SK-N-MC (cell line): Measurements from ENCODE around the gene SEZ6.

Experiments
- DNase-seq: peaks from one replicate; pipeline ENCODE4 v3.0.0-alpha.2; 2011; ENCODE audit warnings: low read depth, low spot score
- H3K27ac ChIP-seq: fragments of 200-600 bp; sonication (generic); 2 replicates; pipeline ENCODE4 v1.5.1; 2016; ENCODE audit warnings: mixed run types
- H3K36me3 ChIP-seq: fragments of 200-600 bp; sonication (generic); 2 replicates; pipeline ENCODE4 v1.6.1; 2017; ENCODE audit warnings: antibody characterized with exemption, low read length, mixed read lengths; ENCODE audit not compliant: insufficient read depth
- H3K4me3 ChIP-seq: fragments of 200-600 bp; sonication (generic); 2 replicates; pipeline ENCODE4 v1.5.1; 2016
- H3K9ac ChIP-seq: fragments of 200-600 bp; sonication (generic); 2 replicates; pipeline ENCODE4 v1.8.0; 2017; ENCODE audit warnings: mixed run types, mixed read lengths; ENCODE audit not compliant: insufficient read length
- H3K9me3 ChIP-seq: fragments of 200-600 bp; sonication (generic); 2 replicates; pipeline ENCODE4 v1.6.1; 2017; ENCODE audit warnings: low read depth, mild to moderate bottlenecking, antibody characterized with exemption, low read length, moderate library complexity, mixed read lengths
- EZH2 ChIP-seq: fragments of 200-600 bp; sonication (generic); IDR thresholded peaks from one replicate; pipeline ENCODE4 v1.6.1; 2017; ENCODE audit warnings: antibody characterized with exemption
- FOXP2 ChIP-seq: optimal IDR thresholded peaks from 2 replicates; pipeline ENCODE3; 2011; ENCODE audit warnings: mild to moderate bottlenecking, moderate library complexity; ENCODE audit not compliant: insufficient read depth; ENCODE audit errors: extremely low read length, control extremely low read depth
- POLR2AphosphoS5 ChIP-seq: IDR thresholded peaks from 2 replicates; pipeline ENCODE4 v1.6.1; 2012; ENCODE audit warnings: mild to moderate bottlenecking, low read depth, low read length, borderline replicate concordance

SEZ6 gene

GRCh38 chr17:29014716-29015115 lies 8.9 kb upstream of the SEZ6 start:
- Histone ChIP-seq H3K9me3 (no peaks in the 10 kb centered on the region), H3K27ac (no peak overlapping the region), H3K4me3 (no peak overlapping the region), H3K9ac (no peak overlapping the region), H3K36me3 (no peaks in the 10 kb centered on the region)
- DNase-seq = no peak
- TF ChIP-seq EZH2 (no peak), POLR2AphosphoS5 (no peak), FOXP2 (no peak)

DNA sequence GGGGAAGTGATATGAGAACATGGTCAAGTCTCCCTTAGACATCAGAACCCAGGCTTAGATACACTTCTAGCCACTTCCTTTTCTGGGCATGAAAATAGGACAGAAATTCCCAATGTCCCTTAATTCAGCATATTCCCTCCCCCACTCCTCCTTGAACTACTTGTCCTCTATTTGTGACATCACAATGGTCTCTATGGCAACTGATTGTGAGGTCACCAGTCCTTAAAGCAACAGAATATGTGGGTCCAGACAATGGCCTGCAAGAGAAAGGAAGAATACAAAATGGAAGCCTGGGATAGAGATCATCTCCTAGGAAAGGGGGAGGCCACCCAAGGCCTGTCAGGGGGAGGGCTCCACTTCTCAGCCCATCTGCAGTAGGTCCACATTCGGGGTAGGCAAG lies 6.7 kb upstream of the SEZ6 start:
- Histone ChIP-seq H3K27ac (no peak overlapping the region), H3K9me3 (no peaks in the 10 kb centered on the region), H3K4me3 (no peak overlapping the region), H3K36me3 (no peaks in the 10 kb centered on the region), H3K9ac (no peak overlapping the region)
- no peak for TF ChIP-seq FOXP2
- no peak for TF ChIP-seq EZH2
- TF ChIP-seq POLR2AphosphoS5 = no peak
- DNase-seq = no peak

DNA sequence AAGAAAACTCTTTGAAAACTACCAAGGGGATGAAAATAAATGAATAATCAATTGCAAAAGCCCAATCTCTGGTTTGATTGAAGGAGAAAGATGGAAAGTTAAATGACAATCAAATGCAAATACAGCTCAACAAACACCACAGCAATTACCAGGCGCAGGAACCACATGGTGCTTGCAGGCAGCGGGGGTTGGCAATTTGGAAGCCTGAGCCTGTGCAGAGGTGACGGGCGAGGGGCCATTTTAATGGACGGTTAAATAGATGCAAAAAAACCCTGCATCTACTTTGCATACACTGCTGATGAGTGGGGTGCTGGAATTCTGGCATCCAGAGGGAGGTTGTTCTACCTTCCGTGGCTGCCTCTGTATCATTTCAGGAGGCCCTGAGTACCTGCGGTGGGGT lies 4.8 kb upstream of the SEZ6 start:
- no peak for TF ChIP-seq FOXP2
- TF ChIP-seq POLR2AphosphoS5 = no peak
- no peak for TF ChIP-seq EZH2
- H3K9ac ChIP-seq = no peak overlapping the region
- no peaks in the 10 kb centered on the region for H3K9me3 ChIP-seq
- H3K27ac ChIP-seq = no peak overlapping the region
- DNase-seq = no peak
- H3K36me3 ChIP-seq = no peaks in the 10 kb centered on the region
- H3K4me3 ChIP-seq = no peak overlapping the region

DNA sequence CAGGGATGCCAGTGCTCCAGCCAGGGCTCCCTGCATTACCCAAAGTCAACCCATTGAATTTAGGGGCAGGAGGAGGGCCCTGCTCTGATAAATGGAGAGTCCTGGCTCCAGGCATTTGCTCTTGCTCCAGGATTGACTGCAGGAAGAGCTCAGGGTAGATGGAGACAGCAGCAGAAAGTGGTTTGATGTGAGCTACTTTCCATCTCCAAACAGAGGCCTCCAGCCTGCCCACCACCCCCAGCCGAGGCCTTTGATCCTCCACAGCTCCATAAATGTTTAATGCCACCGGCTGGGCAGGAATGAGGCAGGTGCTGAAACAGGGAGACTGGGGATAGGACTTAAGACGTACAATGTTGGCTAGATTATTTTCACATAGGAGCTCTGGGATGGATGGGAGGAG lies 4.3 kb upstream of the SEZ6 start:
- H3K4me3 ChIP-seq = no peak overlapping the region
- no peak for DNase-seq
- no peak overlapping the region for H3K27ac ChIP-seq
- no peak overlapping the region for H3K9ac ChIP-seq
- TF ChIP-seq POLR2AphosphoS5 = no peak
- no peak for TF ChIP-seq FOXP2
- no peak for TF ChIP-seq EZH2
- H3K36me3 ChIP-seq = no peaks in the 10 kb centered on the region
- H3K9me3 ChIP-seq = no peaks in the 10 kb centered on the region

- Histone ChIP-seq H3K9ac (no peak overlapping the region), H3K9me3 (no peaks in the 10 kb centered on the region), H3K36me3 (no peaks in the 10 kb centered on the region), H3K4me3 (no peak overlapping the region), H3K27ac (no peak overlapping the region)
- TF ChIP-seq POLR2AphosphoS5 = no peak
- no peak for TF ChIP-seq EZH2
- no peak for TF ChIP-seq FOXP2
- DNase-seq = no peak
These were observed 2.8 kb upstream of the SEZ6 start for GRCh38 chr17:29008591-29008990.

DNA sequence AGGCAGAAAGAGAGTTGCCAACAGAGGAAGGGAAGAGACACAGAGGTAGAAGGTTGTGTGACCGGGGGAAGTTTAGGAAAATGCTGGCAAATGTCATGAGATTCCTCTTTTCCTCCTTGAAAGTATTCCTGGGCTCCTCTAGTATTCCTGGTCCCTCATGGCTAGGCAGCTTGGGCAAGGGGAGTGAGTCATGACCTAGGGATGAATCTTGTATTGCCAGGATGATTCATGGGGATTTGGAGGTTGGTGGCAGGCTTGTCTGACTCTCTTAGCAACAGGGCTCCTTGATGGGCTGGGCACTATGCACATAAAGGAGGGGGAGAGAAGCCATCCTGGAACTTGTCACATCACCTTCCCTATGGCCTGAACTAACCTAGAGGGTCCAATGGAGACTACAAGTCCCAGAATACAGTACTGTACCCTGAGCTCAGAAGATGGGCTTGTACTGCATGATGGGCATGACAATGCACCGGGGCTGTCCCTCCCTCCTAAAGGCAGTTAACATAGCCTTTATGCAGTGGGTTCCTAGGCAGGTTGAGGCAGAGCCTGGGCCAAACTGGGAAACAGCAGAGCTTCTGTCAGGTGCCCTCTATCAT lies 2.1 kb upstream of the SEZ6 start:
- Histone ChIP-seq H3K27ac (no peak overlapping the region), H3K36me3 (no peaks in the 10 kb centered on the region), H3K9me3 (no peaks in the 10 kb centered on the region), H3K9ac (no peak overlapping the region), H3K4me3 (no peak overlapping the region)
- TF ChIP-seq POLR2AphosphoS5 (no peak), FOXP2 (no peak), EZH2 (no peak)
- DNase-seq = no peak

DNA sequence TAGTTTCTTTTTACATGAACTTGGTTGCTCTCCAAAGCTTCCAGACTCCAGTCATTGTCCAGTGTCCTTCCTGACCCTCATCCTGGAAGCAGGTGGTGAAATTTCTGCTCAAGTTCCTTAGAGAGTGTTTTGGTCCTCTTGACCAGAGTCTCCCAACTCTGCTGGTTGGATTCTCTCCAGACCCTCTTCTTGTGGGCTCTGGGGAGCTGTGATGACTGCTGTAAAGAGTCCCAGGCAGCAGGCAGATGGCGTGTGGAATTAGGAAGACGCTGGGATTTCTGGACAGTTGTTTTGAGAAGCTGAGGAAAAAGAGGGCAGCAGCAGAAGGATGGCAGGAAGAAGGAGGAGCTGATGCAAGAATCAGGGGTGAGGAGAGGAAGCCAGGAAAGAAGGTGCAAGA lies 1.6 kb upstream of the SEZ6 start:
- no peak overlapping the region for H3K27ac ChIP-seq
- no peak for DNase-seq

DNA sequence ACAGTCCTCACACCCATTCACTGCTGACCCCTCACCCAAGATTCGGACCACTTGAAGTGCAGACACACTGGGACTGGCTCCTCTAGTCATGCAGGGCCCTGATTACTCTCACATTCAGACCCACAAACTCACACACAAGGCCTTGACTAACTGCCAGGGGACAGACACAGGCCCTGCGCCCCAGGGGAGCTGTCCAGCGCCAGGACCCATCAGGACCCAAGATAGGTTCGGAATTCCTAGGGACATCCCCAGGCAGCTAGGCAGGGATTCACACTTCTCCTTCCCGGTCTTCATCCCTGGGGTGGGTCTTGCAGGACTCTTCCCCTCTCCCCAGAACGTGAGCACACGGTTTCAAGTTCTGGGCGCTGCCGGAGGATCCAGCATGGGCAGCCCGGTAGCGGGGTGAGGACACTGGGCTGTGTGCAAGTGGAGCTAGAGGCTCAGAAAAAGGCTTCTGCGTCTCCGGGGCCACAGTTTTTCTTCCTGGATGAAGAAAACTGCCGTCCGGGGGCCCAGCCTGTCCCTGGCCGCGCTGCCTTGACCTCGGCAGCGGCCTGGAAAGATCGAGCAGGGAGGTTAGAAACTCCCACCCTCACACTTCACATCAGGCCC lies 1.6 kb downstream of the SEZ6 start:
- H3K27ac ChIP-seq = no peak overlapping the region
- DNase-seq = no peak
- TF ChIP-seq POLR2AphosphoS5 (no peak), EZH2 (no peak), FOXP2 (no peak)
- no peaks in the 10 kb centered on the region for H3K36me3 ChIP-seq
- no peak overlapping the region for H3K4me3 ChIP-seq
- no peak overlapping the region for H3K9ac ChIP-seq
- no peaks in the 10 kb centered on the region for H3K9me3 ChIP-seq

More for the DNA sequence above, 1.6 kb upstream of the SEZ6 start:
- Histone ChIP-seq H3K9ac (no peak overlapping the region), H3K36me3 (no peaks in the 10 kb centered on the region), H3K4me3 (no peak overlapping the region), H3K9me3 (no peaks in the 10 kb centered on the region)
- no peak for TF ChIP-seq POLR2AphosphoS5
- TF ChIP-seq EZH2 = no peak
- no peak for TF ChIP-seq FOXP2

DNA sequence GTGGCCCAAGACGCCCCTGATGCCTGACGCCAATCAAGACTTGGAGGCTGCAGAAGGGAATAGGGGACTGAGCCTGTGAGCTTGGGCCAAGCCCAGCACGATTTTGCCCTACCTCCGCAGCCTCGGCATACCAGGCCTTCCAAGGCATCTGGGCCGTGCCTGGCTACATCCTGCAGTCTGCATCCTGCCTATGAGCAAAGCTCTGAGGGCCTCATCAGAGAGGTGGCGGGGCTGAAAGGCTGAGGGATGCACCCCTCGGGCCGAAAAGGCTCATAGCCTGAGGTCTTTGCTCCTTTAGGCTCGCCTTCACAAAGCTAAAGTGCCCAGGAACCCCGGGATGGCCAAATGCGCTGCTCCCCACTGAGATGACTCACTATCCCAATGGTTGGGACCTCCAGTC lies 2.5 kb downstream of the SEZ6 start:
- Histone ChIP-seq H3K9me3 (no peaks in the 10 kb centered on the region), H3K27ac (no peak overlapping the region), H3K9ac (no peak overlapping the region), H3K36me3 (no peaks in the 10 kb centered on the region), H3K4me3 (no peak overlapping the region)
- no peak for DNase-seq
- TF ChIP-seq EZH2 = no peak
- TF ChIP-seq FOXP2 = no peak
- TF ChIP-seq POLR2AphosphoS5 = no peak

DNA sequence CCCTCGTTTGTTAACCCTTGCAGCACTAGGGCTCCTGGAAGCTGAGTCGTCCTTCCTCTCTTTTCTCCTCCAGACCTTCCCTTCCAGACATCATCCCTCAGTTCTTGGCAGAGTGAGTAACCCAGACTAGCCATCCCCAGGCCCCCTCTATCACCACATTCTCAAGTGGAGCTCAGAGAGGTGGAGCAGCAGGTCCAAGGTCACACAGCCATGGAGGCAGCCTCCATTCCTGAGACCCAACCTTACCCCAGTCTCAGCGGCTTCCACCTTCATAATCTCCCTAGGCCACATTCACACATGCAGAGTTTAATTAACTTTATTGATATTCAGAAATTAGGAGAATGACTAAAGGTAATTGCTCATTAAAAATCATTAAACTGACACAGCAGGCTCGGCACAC lies 3.0 kb downstream of the SEZ6 start:
- Histone ChIP-seq H3K9ac (no peak overlapping the region), H3K9me3 (no peaks in the 10 kb centered on the region), H3K27ac (no peak overlapping the region), H3K4me3 (no peak overlapping the region), H3K36me3 (no peaks in the 10 kb centered on the region)
- TF ChIP-seq POLR2AphosphoS5 (no peak), FOXP2 (no peak)
- DNase-seq = no peak
